Tibial nerve (tissue), 4 donors: ENCODE measurements around the gene CUX1.

Source experiments
- EP300 ChIP-seq, 2 donors: sonication (generic); formaldehyde crosslinking; IDR thresholded peaks; one replicate each; pipeline ENCODE4 v1.6.1; 2017; ENCODE audit warnings: antibody characterized with exemption in 2 of 2, mild to moderate bottlenecking in 1 of 2
- POLR2A ChIP-seq, 2 donors: fragments of 450-650 bp; IDR thresholded peaks; one replicate each; pipeline ENCODE4 v1.6.1; 2017; ENCODE audit warnings: antibody characterized with exemption in 2 of 2, mild to moderate bottlenecking in 2 of 2, moderate library complexity in 2 of 2
- TF ChIP-seq, protein P1 (sequence below), 5 experiments: fragments of 200-600 bp in 3 of 5; fragments of 450-650 bp in 2 of 5; sonication (generic) in 3 of 5; IDR thresholded peaks; one replicate each; pipeline ENCODE4 v1.5.1; 2016 to 2019; ENCODE audit warnings: antibody characterized with exemption in 5 of 5, mild to moderate bottlenecking in 3 of 5, moderate library complexity in 2 of 5

- TF ChIP-seq, protein P1, sequence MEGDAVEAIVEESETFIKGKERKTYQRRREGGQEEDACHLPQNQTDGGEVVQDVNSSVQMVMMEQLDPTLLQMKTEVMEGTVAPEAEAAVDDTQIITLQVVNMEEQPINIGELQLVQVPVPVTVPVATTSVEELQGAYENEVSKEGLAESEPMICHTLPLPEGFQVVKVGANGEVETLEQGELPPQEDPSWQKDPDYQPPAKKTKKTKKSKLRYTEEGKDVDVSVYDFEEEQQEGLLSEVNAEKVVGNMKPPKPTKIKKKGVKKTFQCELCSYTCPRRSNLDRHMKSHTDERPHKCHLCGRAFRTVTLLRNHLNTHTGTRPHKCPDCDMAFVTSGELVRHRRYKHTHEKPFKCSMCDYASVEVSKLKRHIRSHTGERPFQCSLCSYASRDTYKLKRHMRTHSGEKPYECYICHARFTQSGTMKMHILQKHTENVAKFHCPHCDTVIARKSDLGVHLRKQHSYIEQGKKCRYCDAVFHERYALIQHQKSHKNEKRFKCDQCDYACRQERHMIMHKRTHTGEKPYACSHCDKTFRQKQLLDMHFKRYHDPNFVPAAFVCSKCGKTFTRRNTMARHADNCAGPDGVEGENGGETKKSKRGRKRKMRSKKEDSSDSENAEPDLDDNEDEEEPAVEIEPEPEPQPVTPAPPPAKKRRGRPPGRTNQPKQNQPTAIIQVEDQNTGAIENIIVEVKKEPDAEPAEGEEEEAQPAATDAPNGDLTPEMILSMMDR (IDR thresholded peaks at IDR 0.05), result no peak
- TF ChIP-seq EP300 (IDR thresholded peaks at IDR 0.05) (no peak), POLR2A (IDR thresholded peaks at IDR 0.05) (no peak)
Measured at GRCh38 chr7:102096706-102097427, 279.4 kb downstream of the CUX1 start.
